ENCODE data around the gene BSG. TPM values are rescaled to one million over a fixed set of nuclear protein-coding genes. Genes with fewer than 3 reads are reported as not detected.

BSG gene
- total RNA-seq, 1 experiment from 2014 or later: 653 TPM

- TF ChIP-seq SIN3A (IDR thresholded peaks at IDR 0.05; ENCODE audit: borderline replicate concordance, insufficient read depth, low read depth, low read length): no peak
- no peak for TF ChIP-seq CTCF (IDR thresholded peaks at IDR 0.05)
- TF ChIP-seq TCF7L2 (IDR thresholded peaks at IDR 0.05; ENCODE audit: low read depth, low read length): no peak
- no peak for TF ChIP-seq REST (IDR thresholded peaks at IDR 0.05; ENCODE audit: insufficient read depth in 1 of 2, low read depth in 2 of 2, low read length in 1 of 2)
- TF ChIP-seq POLR2AphosphoS5 (IDR thresholded peaks at IDR 0.05; ENCODE audit: low read depth, low read length): no peak
- no TSS peak for BruUV-seq (replicated peaks)
Measured at GRCh38 chr19:547836-548720, 24.3 kb upstream of the BSG start.

GRCh38 chr19:548886-549830, 23.2 kb upstream of the BSG start:
- no peak overlapping the region for H3K4me3 ChIP-seq (ENCODE audit: low read depth in 2 of 2, low read length in 2 of 2)
- ATAC-seq (no peak), DNase-seq (ENCODE audit: low read depth, low spot score) (no peak)
- no peaks in the 10 kb centered on the region for H3K4me1 ChIP-seq (ENCODE audit: control insufficient read depth, insufficient read depth, low read length)
- POLR2A ChIA-PET: no interaction called here
- in situ Hi-C loops (cut with HindIII; ENCODE audit: low pct_unique_long_range_greater_than_20kb, low sequenced_read_pairs): no loop called here
- BruUV-seq (replicated peaks): no TSS peak
- intact Hi-C loops (cut with micrococcal nuclease; ENCODE audit: unreplicated experiment): no loop called here
- TF ChIP-seq CTCF (IDR thresholded peaks at IDR 0.05): no peak; the same call in 1 of the 2 replicates
- no peak for TF ChIP-seq TCF7L2 (IDR thresholded peaks at IDR 0.05; ENCODE audit: low read depth, low read length)
- no peaks in the 10 kb centered on the region for H3K9me3 ChIP-seq (ENCODE audit: control insufficient read depth, insufficient read depth, low read depth, low read length)
- CTCF ChIA-PET: interaction anchor here (0.8 kb wide), 1 partner anchor 25 kb away, joined by 3 read pairs; no protein-coding TSS in a partner anchor
- H3K36me3 ChIP-seq (ENCODE audit: control insufficient read depth, insufficient read depth, low read length): no peaks in the 10 kb centered on the region
- no peak overlapping the region for H3K27ac ChIP-seq (ENCODE audit: low read length)
- no peaks in the 10 kb centered on the region for H3K27me3 ChIP-seq (ENCODE audit: control insufficient read depth, insufficient read depth, low read length)

More at GRCh38 chr19:547836-548720, 24.3 kb upstream of the BSG start:
- no peak overlapping the region for H3K27ac ChIP-seq (ENCODE audit: low read length)
- POLR2A ChIA-PET: no interaction called here
- DNase-seq (ENCODE audit: low read depth, low spot score) (no peak), ATAC-seq (no peak)
- CTCF ChIA-PET: no interaction called here
- no peaks in the 10 kb centered on the region for H3K9me3 ChIP-seq (ENCODE audit: control insufficient read depth, insufficient read depth, low read depth, low read length)
- no peaks in the 10 kb centered on the region for H3K27me3 ChIP-seq (ENCODE audit: control insufficient read depth, insufficient read depth, low read length)
- intact Hi-C loops (cut with micrococcal nuclease; ENCODE audit: unreplicated experiment): no loop called here
- in situ Hi-C loops (cut with HindIII; ENCODE audit: low pct_unique_long_range_greater_than_20kb, low sequenced_read_pairs): no loop called here
- no peaks in the 10 kb centered on the region for H3K4me1 ChIP-seq (ENCODE audit: control insufficient read depth, insufficient read depth, low read length)
- no peaks in the 10 kb centered on the region for H3K36me3 ChIP-seq (ENCODE audit: control insufficient read depth, insufficient read depth, low read length)
- H3K4me3 ChIP-seq (ENCODE audit: low read depth in 2 of 2, low read length in 2 of 2): no peak overlapping the region
